PC-3 (cell line): ENCODE results near the gene MAMLD1.

ENCODE experiments used
- CTCF ChIP-seq: fragments of 300-600 bp; sonication (generic); conservative IDR thresholded peaks from 2 replicates; pipeline ENCODE4 v1.5.1; 2017; ENCODE audit warnings: antibody characterized with exemption, low read depth, mild to moderate bottlenecking, low read length
- EZH2 ChIP-seq: fragments of 300-600 bp; sonication (generic); IDR thresholded peaks from one replicate; pipeline ENCODE4 v1.6.1; 2017; ENCODE audit warnings: antibody characterized with exemption, mild to moderate bottlenecking, low read length; ENCODE audit not compliant: unreplicated experiment
- EZH2phosphoT487 ChIP-seq: fragments of 300-600 bp; sonication (generic); IDR thresholded peaks from 2 replicates; pipeline ENCODE4 v1.6.1; 2018; ENCODE audit warnings: mild to moderate bottlenecking, antibody characterized with exemption, low read length, borderline replicate concordance

DNA sequence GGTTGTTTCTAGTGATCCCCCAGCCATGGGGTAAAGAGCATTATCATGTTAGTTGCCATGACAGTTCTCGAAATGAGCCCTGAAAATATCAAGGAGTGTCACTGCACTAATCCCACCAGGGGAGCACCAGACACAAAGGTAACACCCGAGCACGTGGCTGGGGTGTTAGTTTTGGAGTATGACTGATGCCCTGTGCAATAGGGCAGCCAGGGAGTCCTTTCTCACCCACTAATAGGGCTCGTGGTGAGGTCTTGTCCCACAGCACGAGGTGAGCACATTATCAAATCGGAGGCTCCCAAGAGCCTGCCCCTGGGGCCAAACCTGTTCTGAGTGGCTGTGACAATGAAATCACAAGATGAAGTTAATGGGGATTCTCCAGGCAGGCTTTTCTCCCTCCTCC, 9.6 kb downstream of the MAMLD1 start:
- no peak for TF ChIP-seq CTCF
- TF ChIP-seq EZH2: no peak
- TF ChIP-seq EZH2phosphoT487: no peak
